Neural cell (in vitro differentiated cells): ENCODE data around the gene NOX1. TPM values are rescaled to one million over a fixed set of nuclear protein-coding genes. Genes with fewer than 3 reads are reported as not detected.
A peak's percentile ranks its signal among the peaks of the same experiment; 100 is the strongest.

Experiments used
- H2AFZ ChIP-seq: fragments of 200-600, 300-800 bp; sonication (generic), shearing (Covaris generic); 2 replicates; pipeline ENCODE4 v1.6.0; 2014; ENCODE audit warnings: low read depth, mild to moderate bottlenecking, antibody characterized with exemption, low read length, moderate library complexity
- H3F3A ChIP-seq: fragments of 200-600 bp; shearing (Covaris generic); 2 replicates; pipeline ENCODE4 v1.6.1; 2016; ENCODE audit warnings: mild to moderate bottlenecking, moderate library complexity, mixed read lengths, antibody characterized with exemption, low read length; ENCODE audit not compliant: insufficient read depth, poor library complexity, severe bottlenecking
- H3K27ac ChIP-seq: fragments of 200-600, 300-800 bp; sonication (generic), shearing (Covaris generic); 2 replicates; pipeline ENCODE4 v1.5.1; 2014; ENCODE audit warnings: mild to moderate bottlenecking, low read length, moderate library complexity
- H3K27me3 ChIP-seq: fragments of 300-800, 200-600 bp; sonication (generic), shearing (Covaris generic); 2 replicates; pipeline ENCODE4 v1.6.0; 2014; ENCODE audit warnings: mild to moderate bottlenecking, low read depth, low read length, moderate library complexity; ENCODE audit not compliant: insufficient read depth
- H3K36me3 ChIP-seq: fragments of 300-800, 200-600 bp; sonication (generic), shearing (Covaris generic); 2 replicates; pipeline ENCODE4 v1.5.1; 2014; ENCODE audit warnings: mild to moderate bottlenecking, antibody characterized with exemption, low read length, moderate library complexity; ENCODE audit not compliant: insufficient read depth
- H3K4me2 ChIP-seq: fragments of 300-800, 200-600 bp; sonication (generic), shearing (Covaris generic); 2 replicates; pipeline ENCODE4 v1.6.0; 2014; ENCODE audit warnings: mild to moderate bottlenecking, low read length
- H3K4me3 ChIP-seq: fragments of 300-800, 200-600 bp; sonication (generic), shearing (Covaris generic); 2 replicates; pipeline ENCODE4 v1.5.1; 2014; ENCODE audit warnings: mild to moderate bottlenecking, low read length, moderate library complexity
- H3K79me2 ChIP-seq: fragments of 200-600 bp; shearing (Covaris generic); replicated peaks from 2 replicates; pipeline ENCODE4 v1.6.0; 2014; ENCODE audit warnings: mild to moderate bottlenecking, low read length, moderate library complexity; ENCODE audit not compliant: insufficient read depth
- H3K9ac ChIP-seq: fragments of 300-800, 200-600 bp; sonication (generic), shearing (Covaris generic); 2 replicates; pipeline ENCODE4 v1.6.1; 2016; ENCODE audit warnings: mild to moderate bottlenecking, low read length, mixed read lengths
- H3K9me2 ChIP-seq: fragments of 200-600 bp; shearing (Covaris generic); 2 replicates; pipeline ENCODE4 v1.6.1; 2016; ENCODE audit warnings: mild to moderate bottlenecking, low read length, mixed read lengths; ENCODE audit not compliant: insufficient read depth
- H3K9me3 ChIP-seq: fragments of 200-600, 300-800 bp; sonication (generic), shearing (Covaris generic); 2 replicates; pipeline ENCODE4 v1.6.1; 2016; ENCODE audit warnings: mild to moderate bottlenecking, mixed run types, low read length, moderate library complexity, mixed read lengths
- H4K20me1 ChIP-seq: fragments of 200-600 bp; shearing (Covaris generic); 2 replicates; pipeline ENCODE4 v1.6.1; 2016; ENCODE audit warnings: mild to moderate bottlenecking, mixed run types; ENCODE audit not compliant: insufficient read depth
- EP300 ChIP-seq: fragments of 450-650 bp; conservative IDR thresholded peaks from 2 replicates; pipeline ENCODE4 v1.6.1; 2014; ENCODE audit warnings: antibody characterized with exemption, mild to moderate bottlenecking, moderate library complexity; ENCODE audit not compliant: poor library complexity, severe bottlenecking
- EZH2 ChIP-seq: fragments of 200-600, 300-800 bp; shearing (Covaris generic), sonication (generic); IDR thresholded peaks from 2 replicates; pipeline ENCODE4 v1.6.1; 2014; ENCODE audit warnings: antibody characterized with exemption, low read length, borderline replicate concordance, mild to moderate bottlenecking; ENCODE audit not compliant: insufficient read depth, poor library complexity, severe bottlenecking
- MXI1 ChIP-seq: fragments of 450-650 bp; conservative IDR thresholded peaks from 2 replicates; pipeline ENCODE4 v1.6.1; 2014; ENCODE audit warnings: antibody characterized with exemption, mild to moderate bottlenecking; ENCODE audit not compliant: poor library complexity, severe bottlenecking
- POLR2AphosphoS5 ChIP-seq: IDR thresholded peaks from 2 replicates; pipeline ENCODE4 v1.6.1; 2012
- RAD21 ChIP-seq: fragments of 450-650 bp; conservative IDR thresholded peaks from 2 replicates; pipeline ENCODE4 v1.6.1; 2014; ENCODE audit warnings: antibody characterized with exemption, mild to moderate bottlenecking, moderate library complexity
- SMC3 ChIP-seq: fragments of 450-650 bp; conservative IDR thresholded peaks from 2 replicates; pipeline ENCODE4 v1.6.1; 2014; ENCODE audit warnings: antibody characterized with exemption, mild to moderate bottlenecking, moderate library complexity; ENCODE audit not compliant: poor library complexity
- TAF1 ChIP-seq: IDR thresholded peaks from 2 replicates; pipeline ENCODE4 v1.6.1; 2012; ENCODE audit warnings: low read depth
- polyA plus RNA-seq: library from polyadenylated mRNA; depleted of rRNA; stranded (reverse); fragments of >200 nt; gene quantifications from 2 replicates; pipeline ENCODE4 v1.2.3, GENCODE V29; 2014
- TF ChIP-seq, protein P1 (sequence below): fragments of 450-650 bp; IDR thresholded peaks from 2 replicates; pipeline ENCODE4 v1.5.1; 2014; ENCODE audit warnings: antibody characterized with exemption, mild to moderate bottlenecking, moderate library complexity; ENCODE audit not compliant: poor library complexity, severe bottlenecking
- TF ChIP-seq, protein P2 (sequence below): IDR thresholded peaks from 2 replicates; pipeline ENCODE4 v1.6.1; 2012; ENCODE audit warnings: borderline replicate concordance

NOX1 gene
- polyA plus RNA-seq, 1 donor from 2014 or later = not detected

DNA sequence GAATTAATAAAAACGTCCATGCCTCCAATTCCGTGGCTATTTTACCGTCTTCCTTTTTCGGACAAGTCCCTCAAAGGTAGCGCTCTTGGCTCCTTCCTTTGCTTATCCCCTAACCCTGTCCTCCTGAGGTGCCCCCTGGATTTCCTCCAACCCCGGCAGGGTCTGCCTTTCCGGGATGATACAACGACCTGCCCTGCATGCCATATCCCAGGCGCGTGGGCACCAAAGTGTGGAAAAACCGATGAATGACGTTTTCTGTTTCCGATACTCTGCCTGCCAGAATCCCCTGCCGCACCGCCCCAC, 54.7 kb downstream of the NOX1 start:
- Histone ChIP-seq H3K79me2 (no peaks in the 10 kb centered on the region), H3K4me3 (peak overlapping the region; percentile 80), H3F3A (no peaks in the 10 kb centered on the region), H3K9me2 (no peaks in the 10 kb centered on the region), H3K9me3 (no peaks in the 10 kb centered on the region), H3K27ac (peak overlapping the region; percentile 70), H3K4me2 (peak overlapping the region; percentile 44), H4K20me1 (no peaks in the 10 kb centered on the region), H3K9ac (peak overlapping the region; percentile 65), H2AFZ (peak overlapping the region; percentile 37), H3K27me3 (no peaks in the 10 kb centered on the region), H3K36me3 (no peaks in the 10 kb centered on the region)
- TF ChIP-seq MXI1 (no peak), TAF1 (no peak), POLR2AphosphoS5 (no peak), EZH2 (no peak), SMC3 (no peak), RAD21 (no peak), EP300 (no peak)
- TF ChIP-seq, protein P1, sequence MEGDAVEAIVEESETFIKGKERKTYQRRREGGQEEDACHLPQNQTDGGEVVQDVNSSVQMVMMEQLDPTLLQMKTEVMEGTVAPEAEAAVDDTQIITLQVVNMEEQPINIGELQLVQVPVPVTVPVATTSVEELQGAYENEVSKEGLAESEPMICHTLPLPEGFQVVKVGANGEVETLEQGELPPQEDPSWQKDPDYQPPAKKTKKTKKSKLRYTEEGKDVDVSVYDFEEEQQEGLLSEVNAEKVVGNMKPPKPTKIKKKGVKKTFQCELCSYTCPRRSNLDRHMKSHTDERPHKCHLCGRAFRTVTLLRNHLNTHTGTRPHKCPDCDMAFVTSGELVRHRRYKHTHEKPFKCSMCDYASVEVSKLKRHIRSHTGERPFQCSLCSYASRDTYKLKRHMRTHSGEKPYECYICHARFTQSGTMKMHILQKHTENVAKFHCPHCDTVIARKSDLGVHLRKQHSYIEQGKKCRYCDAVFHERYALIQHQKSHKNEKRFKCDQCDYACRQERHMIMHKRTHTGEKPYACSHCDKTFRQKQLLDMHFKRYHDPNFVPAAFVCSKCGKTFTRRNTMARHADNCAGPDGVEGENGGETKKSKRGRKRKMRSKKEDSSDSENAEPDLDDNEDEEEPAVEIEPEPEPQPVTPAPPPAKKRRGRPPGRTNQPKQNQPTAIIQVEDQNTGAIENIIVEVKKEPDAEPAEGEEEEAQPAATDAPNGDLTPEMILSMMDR = no peak
- TF ChIP-seq, protein P2, sequence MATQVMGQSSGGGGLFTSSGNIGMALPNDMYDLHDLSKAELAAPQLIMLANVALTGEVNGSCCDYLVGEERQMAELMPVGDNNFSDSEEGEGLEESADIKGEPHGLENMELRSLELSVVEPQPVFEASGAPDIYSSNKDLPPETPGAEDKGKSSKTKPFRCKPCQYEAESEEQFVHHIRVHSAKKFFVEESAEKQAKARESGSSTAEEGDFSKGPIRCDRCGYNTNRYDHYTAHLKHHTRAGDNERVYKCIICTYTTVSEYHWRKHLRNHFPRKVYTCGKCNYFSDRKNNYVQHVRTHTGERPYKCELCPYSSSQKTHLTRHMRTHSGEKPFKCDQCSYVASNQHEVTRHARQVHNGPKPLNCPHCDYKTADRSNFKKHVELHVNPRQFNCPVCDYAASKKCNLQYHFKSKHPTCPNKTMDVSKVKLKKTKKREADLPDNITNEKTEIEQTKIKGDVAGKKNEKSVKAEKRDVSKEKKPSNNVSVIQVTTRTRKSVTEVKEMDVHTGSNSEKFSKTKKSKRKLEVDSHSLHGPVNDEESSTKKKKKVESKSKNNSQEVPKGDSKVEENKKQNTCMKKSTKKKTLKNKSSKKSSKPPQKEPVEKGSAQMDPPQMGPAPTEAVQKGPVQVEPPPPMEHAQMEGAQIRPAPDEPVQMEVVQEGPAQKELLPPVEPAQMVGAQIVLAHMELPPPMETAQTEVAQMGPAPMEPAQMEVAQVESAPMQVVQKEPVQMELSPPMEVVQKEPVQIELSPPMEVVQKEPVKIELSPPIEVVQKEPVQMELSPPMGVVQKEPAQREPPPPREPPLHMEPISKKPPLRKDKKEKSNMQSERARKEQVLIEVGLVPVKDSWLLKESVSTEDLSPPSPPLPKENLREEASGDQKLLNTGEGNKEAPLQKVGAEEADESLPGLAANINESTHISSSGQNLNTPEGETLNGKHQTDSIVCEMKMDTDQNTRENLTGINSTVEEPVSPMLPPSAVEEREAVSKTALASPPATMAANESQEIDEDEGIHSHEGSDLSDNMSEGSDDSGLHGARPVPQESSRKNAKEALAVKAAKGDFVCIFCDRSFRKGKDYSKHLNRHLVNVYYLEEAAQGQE = no peak

DNA sequence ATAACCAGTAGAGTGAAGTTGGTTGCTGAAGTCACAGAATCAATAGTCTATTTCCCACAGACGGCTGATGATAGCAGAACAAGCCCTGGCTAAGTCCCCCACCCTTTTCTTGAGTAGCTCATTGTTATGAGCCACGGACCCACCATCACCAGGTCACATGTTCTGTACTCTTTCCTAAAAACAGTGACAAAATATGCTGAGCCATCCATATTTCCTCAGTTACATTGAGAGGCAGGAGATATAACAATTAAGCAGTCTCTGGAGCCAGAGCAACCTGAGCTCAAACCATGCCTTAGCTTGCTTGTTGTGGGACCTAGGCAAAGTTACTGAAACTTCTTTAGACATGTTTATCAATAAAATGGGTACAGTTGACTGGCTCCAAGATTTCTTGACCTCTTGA, 56.8 kb downstream of the NOX1 start:
- H3K27me3 ChIP-seq = no peaks in the 10 kb centered on the region
- no peak overlapping the region for H3K4me3 ChIP-seq
- no peak overlapping the region for H3K4me2 ChIP-seq
- no peaks in the 10 kb centered on the region for H3K79me2 ChIP-seq
- no peaks in the 10 kb centered on the region for H3K9me3 ChIP-seq
- H3F3A ChIP-seq = no peaks in the 10 kb centered on the region
- TF ChIP-seq POLR2AphosphoS5 (no peak), RAD21 (no peak), EZH2 (no peak), MXI1 (no peak), EP300 (no peak), SMC3 (no peak), TAF1 (no peak)
- TF ChIP-seq, protein P2 = no peak
- TF ChIP-seq, protein P1 = no peak
- no peak overlapping the region for H3K9ac ChIP-seq
- no peaks in the 10 kb centered on the region for H3K36me3 ChIP-seq
- H4K20me1 ChIP-seq = no peaks in the 10 kb centered on the region
- H2AFZ ChIP-seq = no peak overlapping the region
- H3K9me2 ChIP-seq = no peaks in the 10 kb centered on the region
- H3K27ac ChIP-seq = no peak overlapping the region
